RCC 7860 (cell line): ENCODE data around the gene CATSPER2.
"Not testable (repeated sequence)": the region's sequence is repeated elsewhere in the genome, so short reads cannot be mapped to it uniquely, and the experiment has no call there.

Experiments
- DNase-seq: peaks from one replicate; pipeline ENCODE4 v3.0.0-alpha.2; 2015; ENCODE audit warnings: low spot score
- FAIRE-seq: peaks from 2 replicates; lab custom pipeline; 2012; peaks lifted over from hg19 to GRCh38; lab: Jason Lieb, UNC

CATSPER2 gene

DNA sequence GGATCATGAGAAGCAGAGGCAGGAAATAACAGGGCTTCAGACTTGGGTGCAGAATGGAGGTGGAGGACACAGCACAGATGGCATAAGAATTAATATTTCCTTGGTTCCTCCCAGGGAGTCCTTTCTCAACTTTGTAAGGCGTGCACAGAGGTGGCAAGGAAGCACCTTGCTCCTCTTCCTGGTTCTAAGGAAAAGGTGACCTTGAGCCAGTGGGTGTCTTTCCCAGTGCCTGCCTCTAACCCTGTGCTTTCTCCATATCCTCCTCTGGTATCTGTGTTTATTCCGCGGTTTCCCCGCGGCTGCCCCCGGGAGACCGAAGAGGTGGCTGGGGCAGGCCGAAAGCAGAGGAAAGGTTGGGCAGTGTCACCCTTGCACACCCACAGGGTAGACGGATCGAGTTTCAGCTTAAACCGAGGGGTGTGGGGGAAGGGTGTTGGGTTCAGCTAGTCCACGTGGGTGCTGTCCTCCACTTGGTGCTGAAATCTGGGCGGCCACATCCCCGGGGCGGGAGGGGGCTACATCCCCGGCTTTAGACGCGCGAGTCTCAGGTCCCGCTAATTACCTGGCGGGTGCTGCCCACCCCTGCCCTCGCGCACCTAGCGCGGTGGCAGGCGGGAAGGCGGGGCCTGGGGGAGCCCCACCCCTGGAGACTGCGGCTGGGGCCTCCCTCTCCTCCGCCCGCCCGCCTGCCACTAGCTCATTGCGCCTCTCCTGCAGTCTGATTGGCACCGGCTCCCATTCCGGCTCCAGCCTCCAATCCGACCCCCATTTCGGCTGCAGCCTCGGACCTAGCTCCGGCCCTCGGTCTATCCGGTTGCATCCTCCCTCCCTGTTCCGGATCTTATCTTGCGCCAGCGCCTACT is 55.1 kb downstream of the CATSPER2 start, which contains the start of gene CKMT1B:
TSS of gene CKMT1B (plus strand) at position 700 of the 863 bp plus-strand sequence. CDS start 192 bp downstream, outside the sequence.
- DNase-seq, FAIRE-seq: not testable (repeated sequence)

GRCh38 chr15:43592841-43593240 is 55.8 kb downstream of the CATSPER2 start:
- not testable (repeated sequence) for DNase-seq, FAIRE-seq

GRCh38 chr15:43589778-43590466 is 58.7 kb downstream of the CATSPER2 start, which contains the start of gene PPIP5K1:
PPIP5K1 (minus strand) TSS chr15:43590208; CDS start chr15:43584504, 5,704 bp downstream.
- peak; percentile 84 for FAIRE-seq
- not testable (repeated sequence) for DNase-seq
